Tibial nerve (tissue), 4 donors: ENCODE results near the gene PTGFRN.

Experiments used
- CTCF ChIP-seq, 5 experiments: fragments of 200-600 bp in 3 of 5; fragments of 450-650 bp in 2 of 5; sonication (generic) in 3 of 5; IDR thresholded peaks; one replicate each; pipeline ENCODE4 v1.5.1; 2016 to 2019; ENCODE audit warnings: antibody characterized with exemption in 5 of 5, mild to moderate bottlenecking in 3 of 5, moderate library complexity in 2 of 5
- EP300 ChIP-seq, 2 donors: sonication (generic); formaldehyde crosslinking; IDR thresholded peaks; one replicate each; pipeline ENCODE4 v1.6.1; 2017; ENCODE audit warnings: antibody characterized with exemption in 2 of 2, mild to moderate bottlenecking in 1 of 2
- POLR2A ChIP-seq, 2 donors: fragments of 450-650 bp; IDR thresholded peaks; one replicate each; pipeline ENCODE4 v1.6.1; 2017; ENCODE audit warnings: antibody characterized with exemption in 2 of 2, mild to moderate bottlenecking in 2 of 2, moderate library complexity in 2 of 2

- no peak for TF ChIP-seq POLR2A (IDR thresholded peaks at IDR 0.05)
- no peak for TF ChIP-seq CTCF (IDR thresholded peaks at IDR 0.05)
- TF ChIP-seq EP300 (IDR thresholded peaks at IDR 0.05), result no peak
Measured at GRCh38 chr1:116877141-116877818, 32.4 kb upstream of the PTGFRN start.
